SHP77 treated with DMSO at 0.1 percent for 48 hours (cell line): Measurements from ENCODE around the gene SMAP1.

ENCODE experiments used
- DNase-seq: peaks from one replicate; lab custom pipeline; 2025; lab: John Stamatoyannopoulos, UW

The SMAP1 gene

DNA sequence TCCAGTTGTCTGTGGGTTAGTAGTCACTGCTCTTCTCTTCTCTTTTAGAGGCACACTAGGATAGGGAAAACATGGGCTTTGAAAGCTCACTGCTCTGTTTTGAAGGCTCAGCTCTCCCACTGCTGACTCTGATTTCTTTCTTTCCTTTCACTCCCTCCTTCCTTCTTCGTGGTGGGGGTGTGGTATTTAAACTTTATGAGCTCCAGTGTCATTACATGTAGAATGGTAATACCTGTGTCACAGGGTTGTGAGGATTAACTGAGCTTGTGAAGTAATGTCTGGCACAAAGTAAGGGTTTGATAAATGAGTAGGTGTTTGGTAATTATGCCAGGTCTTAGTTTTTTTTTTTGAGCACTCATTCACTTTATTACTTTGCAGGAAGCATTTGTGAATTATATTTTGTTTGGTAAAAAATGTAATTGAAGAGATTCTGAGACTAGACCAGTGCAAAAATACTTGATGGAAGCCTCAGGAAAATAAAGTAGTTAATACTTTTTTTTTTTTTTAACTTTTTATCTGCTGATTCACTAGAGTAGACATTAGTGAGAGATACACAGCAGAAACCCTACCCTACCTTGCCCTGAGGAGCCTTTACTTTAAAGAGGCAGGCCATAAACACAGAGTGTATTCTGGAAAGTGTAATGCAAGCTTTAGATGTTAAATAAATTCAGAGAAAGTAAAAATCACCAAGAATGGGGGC, 17.3 kb downstream of the SMAP1 start:
- no peak for DNase-seq

DNA sequence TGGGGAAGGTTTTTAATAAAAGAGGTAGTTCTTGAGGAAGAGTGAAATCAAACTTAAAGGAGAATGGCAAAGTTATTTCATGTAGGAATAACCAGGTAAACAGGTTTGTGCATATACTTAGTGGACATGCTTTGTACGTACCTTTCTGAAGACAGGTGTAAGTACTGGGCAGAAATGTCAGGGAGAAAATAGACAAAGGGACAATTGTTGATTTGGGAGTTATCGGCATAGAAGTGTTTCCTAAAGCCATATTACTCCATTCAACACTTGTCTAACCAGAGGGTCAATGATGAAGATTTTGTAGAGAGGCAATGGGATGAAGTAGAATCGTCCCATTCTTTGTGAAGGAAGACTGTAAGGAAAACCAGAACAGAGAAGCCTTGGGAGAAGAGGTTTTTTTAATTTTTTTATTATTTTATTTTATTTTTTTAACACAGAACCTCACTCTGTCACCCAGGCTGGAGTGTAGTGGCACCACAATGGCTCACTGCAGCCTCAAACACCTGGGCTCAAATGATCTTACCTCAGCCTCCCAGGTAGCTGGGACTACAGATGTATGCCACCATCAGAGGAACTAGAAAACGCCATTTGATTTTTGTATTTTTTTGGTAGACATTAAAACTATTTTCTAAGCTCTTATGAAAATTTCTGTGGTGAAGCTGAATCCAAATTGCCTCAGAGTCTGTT, 18.0 kb downstream of the SMAP1 start:
- no peak for DNase-seq

DNA sequence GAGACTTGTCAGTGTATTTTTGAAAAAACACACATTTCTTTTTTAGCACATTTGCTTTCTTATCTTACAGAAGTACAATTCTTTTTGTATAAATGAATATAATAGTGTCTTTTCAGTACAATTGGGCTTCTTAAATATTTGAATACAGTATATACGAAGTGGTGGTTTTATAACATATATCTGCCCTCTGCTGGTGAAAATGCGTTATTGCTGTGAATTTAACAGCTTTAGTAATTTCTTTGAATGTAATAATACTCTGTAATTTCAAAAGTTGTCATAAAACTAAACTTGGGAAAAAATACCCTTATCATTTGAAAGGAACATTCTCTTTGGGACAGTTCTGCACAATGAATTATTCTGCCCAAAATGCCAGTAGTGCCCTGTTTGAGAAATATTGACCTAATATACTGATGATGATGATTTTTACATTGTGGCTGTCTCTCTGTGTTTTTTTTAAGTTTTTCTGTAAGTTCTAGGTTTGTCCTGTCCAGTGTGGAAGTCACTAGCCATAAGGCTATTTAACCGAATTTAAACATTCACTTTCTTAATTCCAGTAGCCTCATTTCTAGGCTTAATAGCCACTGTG, 19.0 kb downstream of the SMAP1 start:
- peak; percentile 18 for DNase-seq

- no peak for DNase-seq
Measured at GRCh38 chr6:70693887-70694286, 26.2 kb downstream of the SMAP1 start.

- no peak for DNase-seq
Measured at GRCh38 chr6:70694371-70694770, 26.7 kb downstream of the SMAP1 start.

GRCh38 chr6:70700922-70701876, 33.5 kb downstream of the SMAP1 start:
- no peak for DNase-seq

DNA sequence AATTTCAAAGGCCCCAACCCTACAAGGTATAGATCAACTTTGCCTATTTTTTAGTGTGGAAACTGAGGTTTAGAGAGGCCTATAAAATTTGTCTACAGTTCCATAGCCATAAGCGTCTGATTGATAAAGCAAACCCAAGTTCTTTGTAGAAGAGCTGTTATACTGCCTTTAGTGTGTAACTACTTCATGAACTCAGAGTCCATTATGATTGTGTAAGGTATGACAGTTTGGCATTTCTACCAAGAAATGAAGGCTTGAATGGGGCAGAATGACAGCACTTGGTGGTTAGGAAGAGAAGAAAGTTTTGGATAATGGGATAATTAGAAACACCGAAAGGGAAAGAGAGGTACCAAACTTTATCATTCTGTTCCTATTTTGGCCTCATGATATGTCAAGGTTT, 38.1 kb downstream of the SMAP1 start:
- no peak for DNase-seq

- peak; percentile 15 for DNase-seq
Measured at GRCh38 chr6:70706491-70707123, 38.9 kb downstream of the SMAP1 start.

DNA sequence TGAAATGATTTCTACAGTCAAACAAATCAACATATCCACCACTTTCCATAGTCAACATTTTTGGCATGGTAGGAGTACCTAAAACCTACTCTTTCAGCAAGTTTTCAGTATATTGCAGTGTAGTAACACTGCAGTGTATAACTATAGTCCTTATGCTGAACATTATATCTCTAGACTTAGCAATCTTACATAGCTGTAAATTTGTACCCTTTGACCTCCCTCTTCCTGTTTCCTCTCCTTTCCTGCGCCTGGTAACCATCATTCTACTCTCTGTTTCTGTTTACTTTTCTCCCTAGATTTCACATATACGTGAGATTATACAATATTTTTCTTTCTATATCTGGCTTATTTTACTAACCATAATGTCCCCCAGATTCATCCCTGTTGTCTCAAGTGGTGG, 40.2 kb downstream of the SMAP1 start:
- DNase-seq = no peak

- DNase-seq = no peak
Measured at GRCh38 chr6:70708448-70708847, 40.8 kb downstream of the SMAP1 start.

- no peak for DNase-seq
Measured at GRCh38 chr6:70709826-70710225, 42.1 kb downstream of the SMAP1 start.

DNA sequence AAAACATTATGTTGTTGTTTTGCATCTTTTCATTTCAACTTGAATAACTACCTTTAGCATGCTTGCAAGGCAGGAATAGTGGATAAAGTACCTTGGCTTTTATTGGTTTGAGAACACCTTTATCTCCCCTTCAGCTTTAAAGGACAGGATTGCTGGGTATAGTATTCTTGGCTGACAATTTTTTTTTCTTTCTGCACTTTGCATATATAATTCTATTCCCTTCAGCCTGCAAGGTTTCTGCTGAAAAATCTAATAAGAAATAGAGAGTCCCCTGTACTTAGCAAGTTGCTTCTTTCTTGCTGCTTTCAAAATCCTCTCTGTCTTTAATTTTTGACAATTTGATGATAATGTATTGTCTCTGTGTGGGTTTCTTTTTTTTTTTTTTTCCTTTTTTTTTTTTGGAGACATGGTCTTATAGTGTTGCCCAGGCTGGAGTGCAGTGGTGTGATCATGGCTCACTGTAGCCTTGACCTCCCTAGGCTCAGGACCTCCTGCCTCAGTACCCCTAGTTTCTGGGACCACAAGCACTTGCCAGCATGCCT, 47.1 kb downstream of the SMAP1 start:
- DNase-seq = no peak

- no peak for DNase-seq
Measured at GRCh38 chr6:70717038-70717801, 49.5 kb downstream of the SMAP1 start.

DNA sequence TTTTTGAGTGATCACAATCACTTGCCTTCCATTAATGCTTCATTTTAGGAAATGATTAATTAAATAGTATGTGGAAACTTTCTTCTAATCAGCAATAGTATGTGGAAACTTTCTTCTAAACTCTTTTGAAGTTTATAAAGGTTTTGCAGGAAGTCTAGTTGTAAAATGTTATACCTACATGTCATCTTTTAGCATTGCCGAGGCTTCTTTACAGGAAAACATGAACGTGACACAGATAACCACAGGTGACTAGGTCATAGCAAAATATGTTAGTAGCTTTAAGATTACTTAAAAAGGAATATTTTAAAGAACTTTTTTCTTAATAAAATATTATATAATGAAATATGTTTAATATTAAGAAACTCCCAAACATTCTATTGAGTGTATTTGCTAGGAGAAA, 56.8 kb downstream of the SMAP1 start:
- DNase-seq = no peak

DNA sequence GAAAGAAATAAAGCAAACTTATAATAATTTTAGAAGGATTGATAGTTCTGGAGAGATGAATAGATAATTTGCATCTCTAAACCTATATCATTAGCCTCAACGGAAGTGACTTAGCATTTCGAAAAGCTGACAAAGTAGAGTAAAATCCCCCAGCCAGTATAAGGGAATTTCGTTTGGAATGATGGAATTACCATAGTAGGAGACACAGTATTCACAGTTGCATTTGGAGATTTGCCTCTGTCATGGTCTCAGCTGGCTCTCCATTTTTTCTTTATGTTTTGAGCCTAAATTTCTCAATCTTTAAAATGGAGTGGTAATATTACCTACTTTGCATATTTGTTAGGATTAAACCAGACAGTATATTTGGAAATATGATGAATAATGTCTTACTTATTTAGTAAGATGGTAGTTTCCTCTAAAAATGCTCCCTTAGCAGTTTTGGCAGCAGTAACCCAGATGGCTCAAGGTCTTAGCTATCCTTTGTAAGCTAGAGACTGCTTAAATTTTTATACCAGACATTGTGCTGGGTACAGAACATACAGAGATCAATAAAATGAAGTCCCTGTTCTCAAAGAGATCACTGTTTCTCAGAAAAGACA, 58.2 kb downstream of the SMAP1 start:
- no peak for DNase-seq

DNA sequence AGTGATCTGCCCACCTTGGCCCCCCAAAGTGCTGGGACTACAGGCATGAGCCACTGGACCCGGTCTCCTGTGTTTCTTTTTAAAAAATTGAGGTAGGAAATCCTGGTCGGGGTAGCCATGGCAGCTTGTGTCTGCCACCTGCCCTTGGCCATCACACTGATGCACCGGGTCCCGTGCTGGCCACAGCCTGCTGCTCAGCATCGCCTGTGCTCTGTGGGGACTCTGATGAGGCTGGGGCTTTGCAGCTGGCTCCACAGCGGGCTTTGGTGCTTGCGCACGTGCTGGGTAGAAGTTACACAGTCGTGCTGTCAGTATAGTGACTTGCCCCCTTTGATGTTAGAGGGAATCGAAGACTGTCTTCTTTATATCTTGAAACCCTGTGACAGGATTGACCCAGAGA, 66.7 kb downstream of the SMAP1 start:
- no peak for DNase-seq

DNA sequence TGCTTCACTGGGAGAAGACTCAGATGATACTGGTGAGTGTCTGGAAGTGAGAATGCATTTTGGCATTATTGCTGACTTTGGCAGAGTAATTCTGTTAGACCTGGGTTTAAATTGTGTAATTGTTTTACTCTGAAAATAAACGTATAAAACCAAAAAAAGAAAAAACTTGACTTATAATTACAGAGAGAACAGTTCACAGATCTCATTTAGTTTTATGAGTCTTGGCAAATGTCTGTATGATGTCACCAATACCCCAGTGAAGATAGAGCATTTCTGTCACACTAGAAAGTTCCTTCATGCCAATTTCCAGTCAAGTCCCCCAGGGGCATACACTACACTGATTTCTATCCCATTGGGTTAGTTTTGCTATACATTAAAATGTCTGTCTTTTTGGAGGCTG, 67.3 kb downstream of the SMAP1 start:
- no peak for DNase-seq

DNA sequence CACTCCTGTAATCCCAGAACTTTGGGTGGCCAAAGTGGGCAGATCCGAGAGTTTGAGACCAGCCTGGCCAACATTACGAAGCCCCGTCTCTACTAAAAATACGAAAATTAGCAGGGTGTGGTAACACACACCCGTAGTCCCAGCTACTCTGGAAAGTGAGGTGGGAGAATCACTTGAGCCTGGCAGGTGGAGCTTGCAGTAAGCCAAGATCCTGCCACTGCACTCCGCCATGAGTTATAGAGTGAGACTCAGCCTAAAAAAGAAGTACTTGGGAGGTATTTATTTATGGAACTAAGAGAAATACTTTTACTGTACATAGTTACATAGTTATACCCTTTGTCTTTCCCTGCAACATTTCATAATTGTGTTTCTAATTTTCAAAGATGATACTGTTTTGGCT, 67.8 kb downstream of the SMAP1 start:
- DNase-seq = no peak

- DNase-seq = no peak
Measured at GRCh38 chr6:70738028-70738427, 70.3 kb downstream of the SMAP1 start.

DNA sequence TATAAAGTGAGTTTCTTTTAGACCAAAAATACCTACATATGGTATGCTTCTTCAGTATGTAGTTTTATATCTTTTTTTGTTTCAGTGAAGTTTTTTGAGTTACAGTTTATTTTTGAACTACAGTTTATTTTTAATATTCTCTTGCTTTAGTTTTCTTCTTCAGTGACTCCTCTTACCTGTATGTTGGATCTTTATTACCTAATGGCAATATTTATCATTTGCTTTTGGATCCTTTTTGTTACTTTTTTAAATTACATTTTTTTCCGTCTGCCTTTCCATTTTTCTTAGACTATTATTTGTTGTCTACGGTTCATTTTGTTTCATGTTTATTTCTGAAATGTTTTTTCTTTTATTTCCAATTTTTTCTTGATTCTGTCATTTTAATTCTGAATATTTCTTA, 71.9 kb downstream of the SMAP1 start:
- no peak for DNase-seq
